Mesothelial cell of epicardium (in vitro differentiated cells): ENCODE data around the gene LRP6. TPM values are rescaled to one million over a fixed set of nuclear protein-coding genes. Genes with fewer than 3 reads are reported as not detected.
A peak's percentile ranks its signal among the peaks of the same experiment; 100 is the strongest.

Experiments
- DNase-seq, 2 experiments: peaks; one replicate each; pipeline ENCODE4 v3.0.0; 2021; ENCODE audit warnings: low spot score in 2 of 2; ENCODE audit not compliant: unreplicated experiment in 2 of 2
- H3K27ac Mint-ChIP-seq: 2 replicates; pipeline ENCODE4 v1.8.0; 2021; ENCODE audit warnings: mixed read lengths
- H3K27me3 Mint-ChIP-seq: 2 replicates; pipeline ENCODE4 v1.8.0; 2021; ENCODE audit warnings: low read depth, mixed read lengths
- H3K36me3 Mint-ChIP-seq: 2 replicates; pipeline ENCODE4 v1.8.0; 2021; ENCODE audit warnings: mixed read lengths
- H3K4me1 Mint-ChIP-seq: 2 replicates; pipeline ENCODE4 v1.8.0; 2021; ENCODE audit warnings: mixed read lengths
- H3K4me3 Mint-ChIP-seq: 2 replicates; pipeline ENCODE4 v1.8.0; 2021; ENCODE audit warnings: mild to moderate bottlenecking, moderate library complexity, mixed read lengths
- H3K9me3 Mint-ChIP-seq: 2 replicates; pipeline ENCODE4 v1.8.0; 2021; ENCODE audit warnings: mixed read lengths
- CTCF ChIP-seq: fragments of 200-600 bp; sonication (generic); IDR thresholded peaks from one replicate; pipeline ENCODE4 v1.5.0; 2021; ENCODE audit warnings: antibody characterized with exemption; ENCODE audit not compliant: unreplicated experiment
- total RNA-seq: library from RNA; stranded (reverse); gene quantifications from 3 replicates; pipeline ENCODE4 v1.2.1, GENCODE V29; 2021

The LRP6 gene
- total RNA-seq, 1 donor from 2014 or later, result 72.9 TPM

- H3K27ac Mint-ChIP-seq, result no peak overlapping the region
- no peaks in the 10 kb centered on the region for H3K36me3 Mint-ChIP-seq
Observed at GRCh38 chr12:12297201-12297830, 30.5 kb upstream of the LRP6 start.

GRCh38 chr12:12294215-12295005 is 27.6 kb upstream of the LRP6 start:
- no peak overlapping the region for H3K4me3 Mint-ChIP-seq
- H3K27ac Mint-ChIP-seq, result peak overlapping the region; percentile 36
- no peaks in the 10 kb centered on the region for H3K36me3 Mint-ChIP-seq
- DNase-seq, result no peak
- no peaks in the 10 kb centered on the region for H3K27me3 Mint-ChIP-seq
- peaks cover 18% of the 10 kb centered on the region for H3K4me1 Mint-ChIP-seq
- H3K9me3 Mint-ChIP-seq, result no peaks in the 10 kb centered on the region
- TF ChIP-seq CTCF, result no peak

More at GRCh38 chr12:12297201-12297830, 30.5 kb upstream of the LRP6 start:
- no peaks in the 10 kb centered on the region for H3K9me3 Mint-ChIP-seq
- no peak for DNase-seq
- no peaks in the 10 kb centered on the region for H3K27me3 Mint-ChIP-seq
- no peak overlapping the region for H3K4me3 Mint-ChIP-seq
- TF ChIP-seq CTCF, result no peak
- H3K4me1 Mint-ChIP-seq, result peaks cover 18% of the 10 kb centered on the region

- no peaks in the 10 kb centered on the region for H3K9me3 Mint-ChIP-seq
- DNase-seq, result no peak
- H3K27ac Mint-ChIP-seq, result no peak overlapping the region
- no peak for TF ChIP-seq CTCF
- H3K27me3 Mint-ChIP-seq, result no peaks in the 10 kb centered on the region
- no peaks in the 10 kb centered on the region for H3K36me3 Mint-ChIP-seq
- no peak overlapping the region for H3K4me3 Mint-ChIP-seq
- peaks cover 11% of the 10 kb centered on the region for H3K4me1 Mint-ChIP-seq
Observed at GRCh38 chr12:12290206-12290605, 23.4 kb upstream of the LRP6 start.

GRCh38 chr12:12286441-12286840 is 19.6 kb upstream of the LRP6 start:
- no peak for TF ChIP-seq CTCF
- H3K36me3 Mint-ChIP-seq, result no peaks in the 10 kb centered on the region
- H3K27ac Mint-ChIP-seq, result no peak overlapping the region
- no peak overlapping the region for H3K4me3 Mint-ChIP-seq
- no peaks in the 10 kb centered on the region for H3K9me3 Mint-ChIP-seq
- peaks cover 12% of the 10 kb centered on the region for H3K4me1 Mint-ChIP-seq
- DNase-seq, result no peak
- no peaks in the 10 kb centered on the region for H3K27me3 Mint-ChIP-seq

- no peak for TF ChIP-seq CTCF
- H3K27me3 Mint-ChIP-seq, result no peaks in the 10 kb centered on the region
- H3K36me3 Mint-ChIP-seq, result peaks cover under 1% of the 10 kb centered on the region
- H3K4me3 Mint-ChIP-seq, result no peak overlapping the region
- no peak for DNase-seq
- H3K9me3 Mint-ChIP-seq, result peaks cover 6% of the 10 kb centered on the region
- H3K27ac Mint-ChIP-seq, result peak overlapping the region; percentile 75
- peaks cover 12% of the 10 kb centered on the region for H3K4me1 Mint-ChIP-seq
Observed at GRCh38 chr12:12282761-12283425, 16.0 kb upstream of the LRP6 start.
